Esophagus mucosa (tissue), 1 donor: Measurements from ENCODE around the gene TMEM266. TPM values are rescaled to one million over a fixed set of nuclear protein-coding genes. Genes with fewer than 3 reads are reported as not detected.

ENCODE experiments used
- ATAC-seq: fragments of 200-7000 bp; cut with Tn5 transposase; one replicate; pipeline ENCODE4 v1.9.1; 2020
- total RNA-seq: library from RNA; stranded (reverse); gene quantifications from one replicate; pipeline ENCODE4 v1.2.4, GENCODE V29; 2023
- donor health status: DM: yes; HTN: yes; CAD: no.

Gene TMEM266
- total RNA-seq, 1 donor from 2014 or later = 0.08 TPM

- ATAC-seq = no peak
Measured at GRCh38 chr15:76070921-76071635, 11.3 kb downstream of the TMEM266 start.

- no peak for ATAC-seq
Measured at GRCh38 chr15:76071806-76072205, 12.0 kb downstream of the TMEM266 start.

GRCh38 chr15:76073554-76073953, 13.8 kb downstream of the TMEM266 start:
- peak; percentile 29 for ATAC-seq

GRCh38 chr15:76075046-76075445, 15.3 kb downstream of the TMEM266 start:
- no peak for ATAC-seq

- no peak for ATAC-seq
Measured at GRCh38 chr15:76078285-76078877, 18.6 kb downstream of the TMEM266 start.

- no peak for ATAC-seq
Measured at GRCh38 chr15:76084256-76084655, 24.5 kb downstream of the TMEM266 start.

GRCh38 chr15:76098685-76099084, 38.9 kb downstream of the TMEM266 start:
- ATAC-seq = no peak

GRCh38 chr15:76099388-76099787, 39.6 kb downstream of the TMEM266 start:
- ATAC-seq = no peak

GRCh38 chr15:76100361-76100760, 40.6 kb downstream of the TMEM266 start:
- no peak for ATAC-seq

- no peak for ATAC-seq
Measured at GRCh38 chr15:76101655-76102054, 41.9 kb downstream of the TMEM266 start.

- peak; percentile 15 for ATAC-seq
Measured at GRCh38 chr15:76105391-76105790, 45.6 kb downstream of the TMEM266 start.

- ATAC-seq = no peak
Measured at GRCh38 chr15:76105911-76106310, 46.1 kb downstream of the TMEM266 start.

- ATAC-seq = peak; percentile 76
Measured at GRCh38 chr15:76107169-76107568, 47.4 kb downstream of the TMEM266 start.

GRCh38 chr15:76108021-76108723, 48.4 kb downstream of the TMEM266 start:
- no peak for ATAC-seq

GRCh38 chr15:76109046-76109445, 49.3 kb downstream of the TMEM266 start:
- ATAC-seq = no peak

- ATAC-seq = no peak
Measured at GRCh38 chr15:76114561-76114960, 54.8 kb downstream of the TMEM266 start.

- ATAC-seq = no peak
Measured at GRCh38 chr15:76116138-76116885, 56.5 kb downstream of the TMEM266 start.

GRCh38 chr15:76117181-76117580, 57.4 kb downstream of the TMEM266 start:
- ATAC-seq = no peak

GRCh38 chr15:76118767-76119166, 59.0 kb downstream of the TMEM266 start:
- ATAC-seq = no peak

- no peak for ATAC-seq
Measured at GRCh38 chr15:76123031-76123430, 63.2 kb downstream of the TMEM266 start.

GRCh38 chr15:76127169-76127568, 67.4 kb downstream of the TMEM266 start:
- ATAC-seq = no peak

- ATAC-seq = no peak
Measured at GRCh38 chr15:76127880-76128279, 68.1 kb downstream of the TMEM266 start.

- no peak for ATAC-seq
Measured at GRCh38 chr15:76134537-76134936, 74.8 kb downstream of the TMEM266 start.
